ENCODE data around the gene PKD2L2. TPM values are rescaled to one million over a fixed set of nuclear protein-coding genes. Genes with fewer than 3 reads are reported as not detected.

The PKD2L2 gene
- polyA plus RNA-seq, 1 donor from 2014 or later, result not detected

- no peak overlapping the region for H2AFZ ChIP-seq (ENCODE audit: low read depth, low read length)
- no peaks in the 10 kb centered on the region for H3F3A ChIP-seq (ENCODE audit: insufficient read depth, low read length, poor library complexity, severe bottlenecking)
- H3K9me2 ChIP-seq (ENCODE audit: insufficient read depth, low read length), result no peaks in the 10 kb centered on the region
- H4K20me1 ChIP-seq (ENCODE audit: insufficient read depth), result no peaks in the 10 kb centered on the region
- H3K9me3 ChIP-seq (ENCODE audit: low read length), result no peaks in the 10 kb centered on the region
- H3K4me2 ChIP-seq (ENCODE audit: low read length), result no peak overlapping the region
- no peaks in the 10 kb centered on the region for H3K79me2 ChIP-seq (replicated peaks; ENCODE audit: insufficient read depth, low read length)
- H3K9ac ChIP-seq (ENCODE audit: low read length), result no peak overlapping the region
- TF ChIP-seq MXI1 (conservative IDR thresholded peaks at IDR 0.05; ENCODE audit: poor library complexity, severe bottlenecking), result no peak
- no peak for TF ChIP-seq REST (IDR thresholded peaks at IDR 0.05; ENCODE audit: borderline replicate concordance)
- no peak for TF ChIP-seq EZH2 (IDR thresholded peaks at IDR 0.05; ENCODE audit: borderline replicate concordance, insufficient read depth, low read length, poor library complexity, severe bottlenecking)
- no peak for TF ChIP-seq CTCF (IDR thresholded peaks at IDR 0.05; ENCODE audit: poor library complexity, severe bottlenecking)
- no peak for TF ChIP-seq TAF1 (IDR thresholded peaks at IDR 0.05; ENCODE audit: low read depth)
- TF ChIP-seq EP300 (conservative IDR thresholded peaks at IDR 0.05; ENCODE audit: poor library complexity, severe bottlenecking), result no peak
- TF ChIP-seq RAD21 (conservative IDR thresholded peaks at IDR 0.05), result no peak
- no peak for TF ChIP-seq POLR2AphosphoS5 (IDR thresholded peaks at IDR 0.05)
- no peak for TF ChIP-seq SMC3 (conservative IDR thresholded peaks at IDR 0.05; ENCODE audit: poor library complexity)
- no peak overlapping the region for H3K4me3 ChIP-seq (ENCODE audit: low read length)
- no peaks in the 10 kb centered on the region for H3K36me3 ChIP-seq (ENCODE audit: insufficient read depth, low read length)
- no peak overlapping the region for H3K27ac ChIP-seq (ENCODE audit: low read length)
- H3K27me3 ChIP-seq (ENCODE audit: insufficient read depth, low read depth, low read length), result no peaks in the 10 kb centered on the region
Measured at GRCh38 chr5:137870647-137871339, 18.5 kb upstream of the PKD2L2 start.

- Histone ChIP-seq H3K79me2 (replicated peaks; ENCODE audit: insufficient read depth, low read length) (no peaks in the 10 kb centered on the region), H3K9ac (ENCODE audit: low read length) (no peak overlapping the region)
Measured at GRCh38 chr5:137871571-137871970, 17.7 kb upstream of the PKD2L2 start.

More at GRCh38 chr5:137871571-137871970, 17.7 kb upstream of the PKD2L2 start:
- H3F3A ChIP-seq (ENCODE audit: insufficient read depth, low read length, poor library complexity, severe bottlenecking), result no peaks in the 10 kb centered on the region
- no peaks in the 10 kb centered on the region for H3K9me2 ChIP-seq (ENCODE audit: insufficient read depth, low read length)
- H3K27me3 ChIP-seq (ENCODE audit: insufficient read depth, low read depth, low read length), result no peaks in the 10 kb centered on the region
- no peaks in the 10 kb centered on the region for H3K9me3 ChIP-seq (ENCODE audit: low read length)
- no peaks in the 10 kb centered on the region for H3K36me3 ChIP-seq (ENCODE audit: insufficient read depth, low read length)
- H4K20me1 ChIP-seq (ENCODE audit: insufficient read depth), result no peaks in the 10 kb centered on the region
- no peak overlapping the region for H3K27ac ChIP-seq (ENCODE audit: low read length)
- no peak overlapping the region for H3K4me3 ChIP-seq (ENCODE audit: low read length)
- no peak overlapping the region for H3K4me2 ChIP-seq (ENCODE audit: low read length)
- H2AFZ ChIP-seq (ENCODE audit: low read depth, low read length), result no peak overlapping the region
- TF ChIP-seq REST (IDR thresholded peaks at IDR 0.05; ENCODE audit: borderline replicate concordance), result no peak
- TF ChIP-seq POLR2AphosphoS5 (IDR thresholded peaks at IDR 0.05), result no peak
- no peak for TF ChIP-seq RAD21 (conservative IDR thresholded peaks at IDR 0.05)

Measured in neural cell (in vitro differentiated cells).